ENCODE data around the gene SLC25A12.

DNA sequence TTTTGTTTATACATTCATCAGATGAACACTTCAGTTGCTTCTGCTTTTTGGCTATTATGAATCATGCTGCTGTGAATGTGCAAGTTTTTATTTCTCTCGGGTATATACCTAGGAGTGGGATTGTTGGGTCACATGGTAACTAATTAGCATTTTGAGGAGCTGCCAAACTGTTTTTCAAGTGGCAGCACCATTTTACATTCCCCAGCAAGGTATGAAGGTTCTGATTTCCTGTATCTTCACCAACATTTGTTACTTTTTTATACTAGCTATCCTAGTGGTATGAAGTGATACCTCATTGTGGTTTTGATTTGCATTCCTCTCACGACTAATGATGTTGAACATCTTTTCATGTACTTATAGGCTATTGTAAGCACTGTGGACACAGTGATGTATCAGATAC, 152.9 kb downstream of the SLC25A12 start:
- TF ChIP-seq, protein P1, sequence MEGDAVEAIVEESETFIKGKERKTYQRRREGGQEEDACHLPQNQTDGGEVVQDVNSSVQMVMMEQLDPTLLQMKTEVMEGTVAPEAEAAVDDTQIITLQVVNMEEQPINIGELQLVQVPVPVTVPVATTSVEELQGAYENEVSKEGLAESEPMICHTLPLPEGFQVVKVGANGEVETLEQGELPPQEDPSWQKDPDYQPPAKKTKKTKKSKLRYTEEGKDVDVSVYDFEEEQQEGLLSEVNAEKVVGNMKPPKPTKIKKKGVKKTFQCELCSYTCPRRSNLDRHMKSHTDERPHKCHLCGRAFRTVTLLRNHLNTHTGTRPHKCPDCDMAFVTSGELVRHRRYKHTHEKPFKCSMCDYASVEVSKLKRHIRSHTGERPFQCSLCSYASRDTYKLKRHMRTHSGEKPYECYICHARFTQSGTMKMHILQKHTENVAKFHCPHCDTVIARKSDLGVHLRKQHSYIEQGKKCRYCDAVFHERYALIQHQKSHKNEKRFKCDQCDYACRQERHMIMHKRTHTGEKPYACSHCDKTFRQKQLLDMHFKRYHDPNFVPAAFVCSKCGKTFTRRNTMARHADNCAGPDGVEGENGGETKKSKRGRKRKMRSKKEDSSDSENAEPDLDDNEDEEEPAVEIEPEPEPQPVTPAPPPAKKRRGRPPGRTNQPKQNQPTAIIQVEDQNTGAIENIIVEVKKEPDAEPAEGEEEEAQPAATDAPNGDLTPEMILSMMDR (IDR thresholded peaks at IDR 0.05; ENCODE audit: poor library complexity, severe bottlenecking): no peak
- TF ChIP-seq EZH2 (IDR thresholded peaks at IDR 0.05; ENCODE audit: borderline replicate concordance, insufficient read depth, low read length, poor library complexity, severe bottlenecking): no peak
- no peak for TF ChIP-seq POLR2AphosphoS5 (IDR thresholded peaks at IDR 0.05)

Data from neural cell (in vitro differentiated cells).